ENCODE measurements around the gene ARHGAP6. TPM values are rescaled to one million over a fixed set of nuclear protein-coding genes. Genes with fewer than 3 reads are reported as not detected.
A peak's percentile ranks its signal among the peaks of the same experiment; 100 is the strongest.

Gene ARHGAP6
- total and polyA plus RNA-seq, 2 of the 13 experiments (the other 11 are each of a cell fraction or from before 2014, with no cell fraction given) = 0.11 TPM; not detected in 1

- no peak for TF ChIP-seq NRL (CRISPR knock-in tag; IDR thresholded peaks at IDR 0.05; ENCODE audit: borderline replicate concordance)
These were observed 1.4 kb upstream of the ARHGAP6 start (continued) for GRCh38 chrX:11666952-11667685.

DNA sequence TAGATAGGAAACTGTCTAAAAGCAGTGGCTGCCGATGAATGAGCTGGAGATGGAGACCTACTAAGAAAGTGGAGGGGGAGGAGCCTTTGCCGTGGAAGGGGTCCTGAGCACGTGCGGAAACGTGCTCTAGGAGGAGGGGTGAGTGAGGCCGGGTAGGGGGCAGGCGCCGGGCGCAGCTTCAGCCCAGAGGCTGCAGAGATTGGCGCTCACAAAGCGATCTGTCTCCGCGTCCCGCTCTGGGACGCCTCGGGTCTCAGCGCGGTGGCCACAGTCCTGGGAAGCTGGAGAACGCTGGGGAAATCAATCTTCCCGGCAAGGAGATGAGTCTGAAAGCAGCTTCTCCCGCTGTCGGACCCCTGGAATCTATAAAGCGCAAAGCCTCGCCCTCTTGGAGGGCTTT lies 444 bp upstream of the ARHGAP6 start:
- Histone ChIP-seq H3K27me3 (ENCODE audit: control insufficient read depth in 1 of 2, insufficient read depth in 2 of 2, low read length in 2 of 2) (no peaks in the 10 kb centered on the region; a peak in 1 of 5 replicates), H2AFZ (ENCODE audit: low read length) (no peak overlapping the region), H3K36me3 (replicated peaks in 1 of 2; ENCODE audit: control insufficient read depth in 1 of 2, insufficient read depth in 2 of 2, low read length in 2 of 2) (no peaks in the 10 kb centered on the region), H4K20me1 (ENCODE audit: insufficient read depth, low read length) (no peaks in the 10 kb centered on the region), H3K9ac (ENCODE audit: insufficient read depth, low read depth, low read length) (no peak overlapping the region), H3K4me2 (ENCODE audit: low read depth, low read length) (no peak overlapping the region; the same call in 1 of the 2 replicates), H3K4me1 (ENCODE audit: insufficient read depth, low read length) (no peaks in the 10 kb centered on the region), H3K27ac (ENCODE audit: extremely low read length, insufficient read depth, low read length) (no peak overlapping the region), H3K9me3 (ENCODE audit: low read length) (no peaks in the 10 kb centered on the region), H3K79me2 (ENCODE audit: insufficient read depth, low read length) (no peaks in the 10 kb centered on the region), H3K4me3 (replicated peaks in 1 of 3; ENCODE audit: insufficient read depth in 1 of 3, low read depth in 2 of 3, low read length in 3 of 3) (no peak overlapping the region)
- CTCF ChIA-PET (ENCODE audit: low intra/inter-chr PET ratio, low total read pairs) = no interaction called here
- in situ Hi-C loops (cut with HindIII; ENCODE audit: extremely low pct_ligation_motif_present, low pct_unique_long_range_greater_than_20kb) = no loop called here
- intact Hi-C loops (cut with micrococcal nuclease; ENCODE audit: unreplicated experiment) = no loop called here
- peak; percentile 60 for ATAC-seq
- TF ChIP-seq MED8 (CRISPR knock-in tag; IDR thresholded peaks at IDR 0.05; ENCODE audit: insufficient replicate concordance) = no peak
- no peak for TF ChIP-seq KAT2B (IDR thresholded peaks at IDR 0.05; ENCODE audit: borderline replicate concordance, low read depth, low read length)
- TF ChIP-seq ELF3 (CRISPR knock-in tag; IDR thresholded peaks at IDR 0.05) = no peak
- TF ChIP-seq PITX1 (CRISPR knock-in tag; IDR thresholded peaks at IDR 0.05) = no peak
- no peak for TF ChIP-seq TBX2 (CRISPR knock-in tag; IDR thresholded peaks at IDR 0.05; ENCODE audit: borderline replicate concordance)
- TF ChIP-seq NCOA2 (CRISPR knock-in tag; IDR thresholded peaks at IDR 0.05) = no peak
- 7% methylated on average over 8 of the region's 24 CpGs for WGBS (ENCODE audit: low lambda C conversion rate)
- POLR2A ChIA-PET = no interaction called here
- FAIRE-seq = no peak
- BruUV-seq (replicated peaks) = no TSS peak
- DNase-seq (ENCODE audit: low spot score) = no peak

All from HepG2 (cell line).